Hematopoietic multipotent progenitor cell treated with erythropoietin and hydrocortisone succinate and interleukin-3 and kit ligand, for 4 days (in vitro differentiated cells): ENCODE results near the gene ASAP2.
"Not testable (repeated sequence)": the region's sequence is repeated elsewhere in the genome, so short reads cannot be mapped to it uniquely, and the experiment has no call there.

Experiments
- DNase-seq: peaks from one replicate; pipeline ENCODE4 v3.0.0-alpha.2; 2015

Gene ASAP2

DNA sequence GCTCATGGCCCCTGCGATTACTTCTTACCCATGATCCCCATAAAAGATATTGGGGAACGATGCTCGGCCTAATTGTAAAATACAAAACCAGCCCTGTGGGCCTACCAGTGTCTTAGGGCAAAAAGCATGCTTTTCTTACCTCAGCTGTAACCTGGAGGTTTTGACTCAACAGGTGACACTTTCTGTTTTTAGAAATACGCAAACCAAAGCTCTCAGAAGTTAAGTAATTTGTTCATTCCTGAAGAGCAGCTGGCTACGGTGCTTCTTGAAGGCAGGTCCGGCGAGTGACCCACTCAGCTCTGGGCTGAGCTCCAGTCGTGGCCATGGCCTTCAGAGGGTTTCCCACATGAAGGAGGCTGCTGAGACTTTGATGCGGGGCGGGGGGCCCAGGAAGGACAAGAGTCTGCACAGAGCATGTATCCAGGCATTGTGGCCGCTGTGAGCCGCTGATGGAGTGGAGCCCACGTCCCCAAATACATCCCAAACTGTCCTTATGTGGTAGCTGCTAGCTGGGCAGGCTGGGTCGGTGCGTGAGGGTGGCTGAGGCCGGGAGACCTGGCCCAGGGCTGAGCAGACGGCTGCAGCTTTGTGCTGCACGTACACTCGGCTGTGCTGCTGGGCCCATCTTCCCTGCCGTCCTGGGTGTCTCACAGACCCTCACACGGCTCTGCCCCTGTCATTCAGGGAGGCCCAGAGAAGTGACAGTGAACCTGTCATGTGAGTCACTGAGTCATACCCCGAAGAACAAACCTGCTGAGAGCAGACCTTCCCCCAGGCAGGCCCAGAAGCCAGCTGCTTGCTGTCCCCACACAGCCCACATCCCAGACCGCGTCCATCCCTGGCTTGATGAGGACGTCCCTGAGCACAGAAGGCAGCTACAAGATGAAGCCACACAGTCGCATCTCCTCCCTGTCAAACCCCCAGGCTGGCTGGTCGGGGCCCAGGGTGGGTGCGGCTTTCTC, 182.6 kb downstream of the ASAP2 start:
- no peak for DNase-seq

DNA sequence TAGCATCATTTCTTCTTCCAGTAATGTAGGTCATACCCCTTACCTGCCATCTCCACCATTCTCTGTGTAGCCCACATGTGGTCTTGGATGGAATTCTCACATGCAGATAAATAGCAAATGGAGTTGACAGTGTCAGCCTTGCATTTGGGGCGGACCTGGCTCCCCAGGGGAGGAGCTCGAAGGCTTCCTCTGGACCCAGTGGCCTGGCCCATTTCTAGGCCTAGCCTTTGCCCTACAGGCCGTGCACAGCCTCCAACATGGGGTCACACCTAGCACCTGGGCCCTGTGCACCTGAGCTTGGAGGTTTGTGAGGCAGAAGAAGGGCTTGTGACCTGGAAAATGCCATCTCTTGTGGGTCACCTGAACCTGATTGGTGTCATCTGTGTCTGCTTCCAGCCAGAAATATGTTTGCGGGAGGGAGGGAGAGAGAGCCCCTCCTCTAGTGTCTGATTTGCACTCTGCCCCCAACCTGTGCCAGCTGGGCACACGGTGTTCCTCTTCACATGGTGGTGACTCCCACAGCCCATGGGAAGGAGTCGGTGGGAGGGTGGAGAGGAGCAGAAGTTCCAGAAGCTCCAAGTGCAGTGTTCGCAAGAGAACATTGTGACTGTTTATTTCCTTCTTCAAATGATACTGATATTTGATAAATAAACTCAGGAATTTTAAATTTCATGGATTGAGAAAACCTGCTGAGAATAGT, 183.7 kb downstream of the ASAP2 start:
- DNase-seq: no peak

DNA sequence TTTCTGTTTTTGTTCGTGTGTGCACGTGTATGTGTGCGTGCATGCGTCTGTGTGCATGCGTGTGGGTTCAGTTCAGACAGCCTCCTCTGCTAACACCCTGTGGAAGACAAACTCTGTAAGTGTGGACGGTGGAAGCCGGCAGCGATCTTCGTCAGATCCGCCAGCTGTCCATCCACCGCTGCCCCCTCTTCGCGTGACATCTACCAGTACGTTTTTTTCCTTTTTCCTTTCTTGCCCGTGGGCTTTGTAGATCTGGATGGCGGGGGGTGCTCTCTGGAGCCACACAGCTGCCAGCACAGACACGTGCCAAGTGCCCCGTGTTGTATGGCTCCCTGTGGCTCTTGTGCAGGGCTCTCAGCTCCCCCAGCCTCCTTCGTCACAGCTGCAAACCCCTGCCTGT, 184.4 kb downstream of the ASAP2 start:
- no peak for DNase-seq

DNA sequence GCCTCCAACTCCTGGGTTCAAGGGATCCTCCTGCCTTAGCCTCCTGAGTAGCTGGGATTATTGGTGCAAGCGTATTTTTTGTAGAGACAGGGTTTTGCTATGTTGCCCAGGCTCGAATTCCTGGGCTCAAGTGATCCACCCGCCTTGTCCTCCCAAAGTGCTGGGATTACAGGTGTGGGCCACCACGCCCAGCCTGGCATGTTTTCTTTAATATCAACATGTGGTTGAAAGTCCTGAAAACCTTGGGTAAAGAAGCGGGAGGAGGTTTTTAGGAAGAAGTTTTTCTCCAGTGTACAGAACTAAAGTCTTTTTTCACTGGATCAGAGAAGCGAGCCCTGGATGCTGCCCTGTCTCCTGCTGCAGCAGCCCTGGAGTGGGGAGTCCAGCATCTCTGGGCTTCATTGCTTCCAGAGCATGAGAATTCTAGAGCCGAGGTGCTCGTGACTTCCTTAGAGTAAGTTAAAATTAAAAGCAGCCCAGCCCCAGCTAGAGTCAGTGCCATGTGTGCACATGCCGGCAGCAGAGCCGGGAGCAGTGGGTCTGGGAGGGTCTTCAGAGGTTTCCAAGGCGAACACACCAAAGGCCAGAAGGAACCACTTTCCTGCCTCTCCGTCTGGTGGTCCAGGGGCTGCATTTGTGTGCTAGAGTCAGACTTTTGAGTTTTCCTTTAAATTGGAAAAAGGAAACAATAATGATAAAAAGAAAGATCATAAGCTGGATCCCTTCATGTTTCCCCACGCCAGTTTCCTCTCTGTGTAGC, 185.5 kb downstream of the ASAP2 start:
- no peak for DNase-seq

DNA sequence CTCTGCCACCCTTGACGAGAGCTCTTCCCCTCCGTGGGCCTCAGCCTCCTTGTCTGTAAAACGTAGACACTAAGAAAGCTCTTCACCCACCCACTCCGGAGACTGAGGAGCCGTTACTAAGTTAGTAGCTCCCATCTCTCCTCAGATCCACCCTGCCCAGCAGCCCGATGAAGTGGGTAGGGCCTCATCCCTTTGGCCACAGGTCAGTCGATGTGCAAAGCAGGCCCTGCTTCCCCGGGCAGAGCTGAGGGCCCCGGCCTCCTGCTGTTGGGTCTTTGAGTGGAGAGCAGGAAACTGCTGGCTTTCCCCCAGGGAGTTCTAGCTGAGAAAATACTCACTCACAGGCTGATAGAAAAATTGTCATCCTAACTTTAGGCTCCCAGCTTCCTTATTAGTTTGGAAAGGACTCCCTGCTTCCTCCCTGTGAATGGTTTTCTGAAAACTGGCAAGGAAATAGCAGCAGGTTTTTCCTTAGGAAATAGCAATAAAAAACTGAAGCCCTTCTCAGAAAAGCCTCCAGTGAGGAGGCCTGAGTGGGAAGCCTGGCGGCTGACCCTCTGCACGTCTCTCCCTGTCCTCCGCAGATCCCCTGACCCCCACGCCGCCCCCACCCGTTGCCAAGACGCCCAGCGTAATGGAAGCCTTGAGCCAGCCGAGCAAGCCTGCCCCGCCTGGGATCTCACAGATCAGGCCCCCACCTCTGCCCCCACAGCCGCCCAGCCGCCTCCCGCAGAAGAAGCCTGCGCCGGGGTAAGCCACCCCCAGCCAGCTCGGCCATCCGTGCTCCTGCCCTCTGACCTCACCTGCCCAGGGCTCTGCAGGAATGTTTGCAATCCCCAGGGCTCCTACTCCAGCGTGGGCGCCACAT, 186.5 kb downstream of the ASAP2 start:
- no peak for DNase-seq

DNA sequence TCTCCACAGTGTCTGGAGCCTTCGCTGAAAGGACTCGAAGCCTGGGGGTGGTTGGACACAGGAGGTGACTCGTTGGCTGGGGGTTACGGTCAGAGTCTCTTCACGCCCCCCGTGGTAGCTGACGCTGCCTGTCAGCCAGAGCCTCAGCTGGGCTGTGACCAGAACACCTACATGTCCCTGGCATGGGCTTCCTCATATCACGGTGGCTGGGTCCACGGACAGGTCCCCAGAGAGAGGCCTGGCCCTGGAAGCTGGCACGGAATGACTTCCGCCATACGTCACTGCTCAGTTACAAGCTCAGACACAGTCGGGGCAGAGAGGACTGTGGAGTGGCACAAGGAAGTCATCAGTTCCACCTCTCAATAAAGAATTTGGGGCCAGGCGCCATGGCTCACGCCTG, 188.2 kb downstream of the ASAP2 start:
- no peak for DNase-seq

DNA sequence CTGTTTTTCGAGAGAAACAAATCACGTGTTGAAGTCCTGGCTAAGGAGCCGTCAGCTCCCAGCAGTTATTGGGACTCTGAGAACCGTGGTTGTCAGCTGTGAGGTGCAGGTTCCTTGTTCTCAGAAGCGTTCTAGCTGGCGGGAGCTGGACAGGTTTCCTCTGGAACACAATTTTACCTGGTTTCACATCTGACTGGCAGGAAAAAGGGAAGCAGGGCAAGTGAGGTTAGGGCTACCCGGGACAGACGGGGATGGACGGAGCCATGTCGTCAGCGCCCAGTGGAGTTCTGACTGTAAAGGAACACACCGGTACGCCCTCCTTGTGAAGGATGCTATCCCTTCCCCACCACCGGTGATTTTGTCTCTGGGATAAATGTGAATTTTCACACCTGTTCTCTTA, 190.6 kb downstream of the ASAP2 start:
- DNase-seq: no peak

DNA sequence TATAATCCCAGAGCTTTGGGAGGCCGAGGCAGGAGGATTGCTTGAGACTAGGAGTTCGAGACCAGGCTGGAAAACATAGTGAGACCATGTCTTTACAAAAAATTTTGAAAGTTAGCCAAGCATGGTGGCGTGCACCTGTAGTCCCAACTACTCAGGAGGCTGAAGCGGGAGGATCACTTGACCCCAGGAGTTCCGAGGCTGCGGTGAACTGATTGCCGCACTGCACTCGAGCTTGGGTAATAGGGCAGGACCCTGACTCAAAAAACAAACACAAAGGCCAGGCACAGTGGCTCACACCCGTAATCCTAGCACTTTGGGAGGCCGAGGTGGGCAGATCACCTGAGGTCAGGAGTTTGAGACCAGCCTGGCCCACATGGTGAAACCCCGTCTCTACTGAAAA, 191.6 kb downstream of the ASAP2 start:
- DNase-seq: not testable (repeated sequence)

DNA sequence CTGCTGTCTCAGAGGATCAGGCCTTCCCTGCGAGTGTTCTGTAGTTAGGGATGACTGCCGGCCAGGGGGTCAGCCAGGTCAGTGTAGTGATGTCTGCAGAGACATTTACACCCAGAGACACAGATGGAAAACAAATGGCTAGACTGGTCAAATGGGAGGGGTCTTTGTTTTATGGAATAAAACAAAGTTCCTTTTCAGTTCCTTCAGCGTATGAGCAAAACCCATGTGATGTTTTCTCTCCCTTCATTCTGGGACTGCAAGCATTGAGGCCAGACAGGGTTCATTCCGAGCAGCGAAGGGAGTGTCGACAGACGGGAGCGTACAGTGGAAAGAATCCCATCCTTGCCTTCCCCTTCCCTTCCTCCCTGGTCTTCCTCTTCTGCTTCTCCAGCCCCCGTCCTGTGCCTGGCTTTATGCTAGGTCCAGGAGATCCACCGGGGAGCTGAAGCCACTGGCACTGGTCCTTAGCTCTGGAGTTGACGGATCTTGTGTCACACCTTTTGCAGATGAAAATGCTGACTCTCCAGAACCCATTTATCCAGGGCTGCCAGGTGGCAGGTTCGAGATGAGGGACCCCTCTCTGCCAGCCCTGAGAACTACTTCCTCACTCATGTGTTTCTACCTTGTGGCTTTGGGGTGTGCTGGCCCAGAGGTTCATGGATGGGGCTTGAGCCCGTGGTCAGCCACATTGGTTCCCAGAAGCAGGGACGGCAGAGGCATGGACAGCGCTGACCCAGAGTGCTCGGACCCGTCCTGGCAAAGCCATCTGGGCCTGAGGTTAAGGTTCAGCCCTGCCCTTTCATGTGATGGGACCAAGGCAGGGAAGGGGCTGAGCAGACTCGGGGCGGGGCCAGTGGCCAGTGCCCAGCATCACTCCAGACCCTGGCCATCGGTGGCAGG, 192.5 kb downstream of the ASAP2 start:
- DNase-seq: no peak

DNA sequence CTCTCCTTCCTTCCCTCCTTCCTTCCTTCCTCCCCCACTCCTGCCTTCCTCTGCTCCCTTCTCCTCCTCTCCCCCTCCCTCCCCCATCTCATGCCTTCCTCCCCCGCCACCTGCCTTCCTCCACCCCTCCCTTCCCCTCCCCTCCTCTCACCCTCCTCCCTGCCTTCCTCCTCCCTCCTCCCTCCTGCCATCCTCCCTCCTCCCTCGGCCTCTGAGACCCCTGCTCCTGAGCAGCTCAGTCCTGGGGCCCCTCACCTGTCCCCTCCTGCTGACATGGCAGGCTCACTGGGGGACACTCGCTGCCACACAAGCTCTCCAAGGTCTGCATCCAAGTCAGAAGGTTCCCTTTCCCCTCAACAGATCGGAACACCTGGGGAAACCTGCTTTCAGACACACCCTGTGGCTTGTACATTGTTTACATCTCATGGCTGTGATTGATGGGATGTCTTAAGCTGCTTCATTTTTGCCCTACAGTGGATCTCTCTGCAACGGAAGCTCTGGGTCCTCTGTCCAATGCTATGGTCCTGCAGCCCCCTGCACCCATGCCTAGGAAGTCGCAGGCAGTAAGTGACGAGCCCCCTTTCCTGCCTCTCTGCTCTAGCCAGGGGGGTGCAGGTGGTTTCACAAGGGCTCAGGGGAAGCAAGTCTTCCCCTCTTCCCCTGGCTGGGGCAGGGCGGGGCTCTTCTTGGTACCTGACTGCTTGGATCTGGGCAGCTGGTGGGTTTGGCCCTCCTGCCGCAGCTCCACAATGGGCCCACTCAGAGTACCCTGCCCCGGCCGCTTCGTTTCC, 193.9 kb downstream of the ASAP2 start:
- DNase-seq: no peak

DNA sequence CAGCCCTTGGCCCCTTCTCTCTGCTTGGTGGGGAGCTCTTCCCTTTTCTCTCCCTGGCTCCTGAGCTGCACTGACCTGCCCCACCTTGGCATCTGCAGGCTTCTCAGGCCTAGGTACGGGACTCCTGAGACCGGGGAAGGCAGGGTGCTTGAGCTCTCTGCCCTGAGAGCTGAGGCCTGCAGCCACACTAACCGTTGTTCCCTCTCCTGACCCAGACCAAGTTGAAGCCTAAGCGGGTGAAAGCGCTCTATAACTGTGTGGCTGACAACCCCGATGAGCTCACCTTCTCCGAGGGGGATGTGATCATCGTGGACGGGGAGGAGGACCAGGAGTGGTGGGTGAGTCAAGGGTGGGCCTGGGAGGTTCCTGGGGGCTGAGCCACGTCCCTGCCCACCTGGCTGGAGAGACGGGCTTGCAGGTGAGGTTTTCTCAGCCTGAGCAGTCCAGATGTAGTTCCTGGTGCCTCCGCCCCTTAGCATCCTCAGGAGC, 194.5 kb downstream of the ASAP2 start:
- no peak for DNase-seq

DNA sequence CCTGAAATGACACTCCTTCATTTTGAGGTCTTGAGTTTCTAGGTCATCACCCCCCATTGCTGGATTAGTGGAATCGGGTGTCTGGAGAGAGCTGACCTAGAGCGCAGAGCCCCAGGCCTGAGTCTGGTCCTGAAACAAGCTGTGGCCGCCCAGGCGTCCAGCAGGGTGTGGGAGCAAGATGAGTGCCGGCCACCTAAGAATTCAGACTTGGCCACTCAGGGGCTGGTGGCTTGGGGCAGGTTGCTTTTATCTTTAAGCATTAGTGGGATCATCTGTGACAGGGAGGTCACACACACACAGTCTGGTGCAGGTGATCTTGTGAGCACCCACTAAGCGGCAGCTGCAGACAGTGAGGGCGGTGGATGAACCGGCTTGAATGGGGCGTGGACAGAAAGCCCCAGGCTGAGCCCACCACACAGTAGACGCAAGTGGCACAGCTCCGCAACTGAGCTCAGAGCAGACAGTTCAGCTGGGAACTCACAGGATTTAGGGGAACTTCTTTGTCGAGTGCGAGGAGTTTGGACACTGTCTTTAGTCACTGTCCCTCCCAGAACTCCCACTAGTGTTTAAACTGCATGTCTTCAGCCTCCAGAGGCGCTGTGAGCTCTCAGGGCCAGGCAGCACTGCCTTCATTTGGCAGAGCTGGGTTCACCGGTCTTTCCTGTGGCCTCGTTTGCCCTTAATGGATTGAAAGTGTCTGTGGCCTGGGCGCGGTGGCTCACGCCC, 195.2 kb downstream of the ASAP2 start:
- no peak for DNase-seq

DNA sequence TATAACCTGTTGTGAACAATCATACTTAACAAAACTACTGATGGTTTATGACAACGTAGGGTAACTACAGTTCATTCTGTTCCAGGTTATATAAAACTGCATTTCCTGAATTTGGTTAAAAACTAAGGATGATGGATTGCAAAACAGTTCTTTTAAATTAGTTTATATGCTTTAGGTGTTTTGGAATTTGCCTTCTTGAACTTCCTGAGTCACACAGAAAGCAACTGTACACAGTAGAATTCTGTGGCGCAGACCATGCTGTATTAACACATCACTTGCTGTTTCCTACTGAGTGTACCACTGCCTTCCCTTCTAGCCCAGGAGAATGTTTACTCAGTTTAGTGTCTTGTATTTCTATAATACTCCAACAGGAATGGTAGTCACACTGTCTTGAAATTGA, 197.3 kb downstream of the ASAP2 start:
- DNase-seq: no peak

DNA sequence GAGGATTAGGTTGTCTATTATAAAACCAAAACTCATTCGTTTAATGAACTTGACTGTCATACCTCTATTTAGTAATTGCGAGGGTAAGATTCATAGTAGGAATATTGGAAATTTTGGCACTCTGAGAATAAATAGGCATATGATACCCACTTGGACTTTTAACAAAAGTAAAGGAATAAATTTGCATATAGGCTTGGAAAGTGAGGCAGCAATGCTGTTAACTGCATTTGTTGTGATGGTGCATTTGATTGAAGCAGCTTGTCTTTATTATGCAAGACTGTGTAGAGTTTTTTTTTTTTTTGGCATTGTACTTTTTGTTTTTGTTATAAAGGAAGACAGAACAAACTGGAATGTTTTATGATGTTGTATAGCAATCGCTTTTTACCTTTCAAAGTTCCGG, 197.8 kb downstream of the ASAP2 start:
- no peak for DNase-seq

DNA sequence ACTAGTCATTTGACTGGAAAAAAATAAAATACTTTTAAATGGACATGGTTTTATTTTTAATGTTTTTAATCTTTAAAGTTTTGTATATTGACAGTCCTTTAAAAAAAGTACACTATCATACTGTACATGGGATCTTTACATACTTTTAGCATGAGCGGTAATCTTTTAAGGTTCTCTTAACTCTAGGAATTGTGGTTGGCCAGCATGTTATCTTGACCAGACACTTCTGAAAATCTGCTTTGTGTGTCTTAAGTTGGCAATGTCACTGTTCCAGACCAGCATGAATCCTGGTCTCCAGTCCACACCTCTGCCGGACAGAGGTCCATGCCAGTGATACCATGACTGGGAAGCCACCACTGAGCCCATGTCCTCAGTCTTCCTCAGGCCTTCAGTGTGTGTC, 199.0 kb downstream of the ASAP2 start:
- no peak for DNase-seq

DNA sequence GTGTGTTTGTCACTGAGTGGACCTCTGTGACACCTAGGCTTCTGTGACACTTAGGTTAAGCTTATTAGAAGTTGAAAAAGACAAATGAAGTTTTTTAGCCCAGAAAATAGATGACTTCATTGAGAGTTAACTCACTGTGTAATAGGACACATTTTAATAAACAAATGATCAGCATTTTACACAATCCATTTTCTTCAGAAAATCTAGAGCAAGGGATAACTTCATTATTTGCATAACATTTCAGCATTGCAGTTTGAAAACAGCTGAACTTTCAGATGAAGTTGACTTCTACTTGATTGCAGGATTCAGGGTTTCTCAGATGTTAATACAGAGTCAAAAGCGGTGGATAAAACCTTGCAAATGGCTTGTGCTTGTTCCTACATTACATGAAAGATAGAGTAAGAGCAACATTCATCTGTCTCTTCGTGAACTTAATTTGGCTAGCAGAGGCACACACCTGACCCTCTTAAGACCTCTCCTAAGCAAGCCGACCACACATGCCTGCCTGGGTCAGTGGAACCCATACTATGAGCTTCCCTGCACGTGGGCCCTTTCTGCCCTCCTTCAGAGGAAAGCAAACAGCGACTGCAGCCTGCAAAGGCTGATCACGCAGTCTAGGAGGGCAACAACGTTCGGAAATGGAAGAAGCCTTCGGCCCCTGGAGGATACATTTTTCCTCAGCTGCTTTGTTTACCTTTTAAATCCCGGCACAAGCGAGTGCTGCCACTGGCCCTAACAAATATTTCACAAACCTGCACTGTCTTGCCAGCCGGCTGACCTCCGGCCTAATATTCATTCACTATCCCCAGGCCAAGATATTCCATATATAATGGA, 200.1 kb downstream of the ASAP2 start:
- no peak for DNase-seq

DNA sequence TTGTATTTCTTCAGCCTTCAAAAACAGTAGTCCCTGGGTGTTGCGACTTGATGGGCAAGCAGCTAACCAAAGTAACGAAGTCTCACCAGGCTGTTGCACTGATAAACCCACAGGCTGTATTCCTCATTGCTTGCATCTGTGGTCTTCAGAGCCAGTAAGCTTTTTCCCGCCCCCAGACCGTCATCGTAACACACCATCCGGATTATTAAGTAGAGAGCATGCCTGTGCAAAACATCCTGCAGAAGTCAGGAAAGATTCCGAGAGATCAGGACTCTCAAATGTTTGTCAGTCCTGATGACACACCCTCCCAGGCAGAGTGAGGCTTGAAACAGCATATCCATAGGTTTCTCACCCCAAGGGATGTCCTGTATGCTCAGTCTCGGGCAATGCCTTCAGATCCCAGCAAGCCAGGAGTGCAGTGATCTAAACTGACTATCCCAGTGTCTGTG, 200.8 kb downstream of the ASAP2 start:
- DNase-seq: no peak

DNA sequence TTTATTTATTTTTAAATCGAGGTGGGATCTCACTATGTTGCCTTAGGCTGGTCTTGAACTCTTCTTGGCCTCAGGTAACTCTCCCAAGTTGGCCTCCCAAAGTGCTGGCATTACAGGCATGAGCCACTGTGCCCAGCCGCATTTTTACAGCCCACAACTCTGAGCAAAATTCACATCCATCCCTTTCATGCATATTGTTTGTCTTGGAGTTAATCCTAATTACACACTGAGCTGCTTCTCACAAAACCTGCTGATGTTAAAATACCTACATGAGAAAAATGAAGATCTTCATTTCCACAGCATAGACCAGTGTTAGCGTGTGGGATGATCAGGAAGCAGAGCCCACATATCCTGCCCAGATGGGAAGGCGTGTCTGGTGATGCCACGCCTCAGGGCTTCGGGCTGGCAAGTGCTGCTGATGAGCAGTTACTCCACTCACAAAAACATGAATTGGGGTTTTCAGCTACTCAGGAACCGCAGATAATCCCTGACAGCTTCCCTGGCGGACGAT, 202.1 kb downstream of the ASAP2 start:
- DNase-seq: no peak
